HCT116 (cell line): ENCODE measurements around the gene CBLC. TPM values are rescaled to one million over a fixed set of nuclear protein-coding genes. Genes with fewer than 3 reads are reported as not detected.

Experiments used
- ATAC-seq: fragments of 200-7000 bp; cut with Tn5 transposase; 2 replicates; pipeline ENCODE4 v1.9.1; 2020; ENCODE audit warnings: mild to moderate bottlenecking, moderate library complexity
- BruUV-seq: library from RNA; stranded (reverse); fragments of 400-500 nt; replicated peaks from 2 replicates; lab custom pipeline; 2021; lab: Mats Ljungman, UMichigan
- CTCF ChIA-PET: fragments of 300-600 bp; sonication (Branson Sonifier 250); formaldehyde crosslinking; loops from one replicate; lab custom pipeline; 2021; ENCODE audit warnings: antibody characterized with exemption; lab: Charles Lee
- POLR2A ChIA-PET: fragments of 300-600, 350-600 bp; sonication (Branson Sonifier 250); formaldehyde crosslinking; loops from one replicate; lab custom pipeline; 2021; ENCODE audit warnings: antibody characterized with exemption; lab: Charles Lee
- RAD21 ChIA-PET, 2 experiments: fragments of 300-600 bp; sonication (Branson Sonifier 250); formaldehyde crosslinking; loops; one replicate each; lab custom pipeline; 2023; ENCODE audit warnings: low total read pairs in 2 of 2; ENCODE audit not compliant: uncharacterized antibody in 2 of 2, unreplicated experiment in 2 of 2, low non-redundant PET in 1 of 2; lab: Charles Lee
- DNase-seq: peaks from one replicate; pipeline ENCODE4 v3.0.0-alpha.2; 2010; ENCODE audit warnings: low read depth, low spot score
- H2AFZ ChIP-seq: fragments of 200-600 bp; shearing (Covaris generic), sonication (generic); 2 replicates; pipeline ENCODE4 v1.6.1; 2017; ENCODE audit warnings: low read depth, mixed run types, mixed read lengths, antibody characterized with exemption, low read length; ENCODE audit not compliant: poor library complexity, severe bottlenecking
- H3K27ac ChIP-seq: 2 replicates; pipeline ENCODE4 v1.5.1; 2012; ENCODE audit warnings: low read depth, low read length
- H3K27me3 ChIP-seq: fragments of 200-600 bp; sonication (generic); 2 replicates; pipeline ENCODE4 v1.6.1; 2016; ENCODE audit warnings: mixed run types, low read length, mixed read lengths; ENCODE audit not compliant: insufficient read depth
- H3K36me3 ChIP-seq, 2 experiments: fragments of 200-500 bp in 1 of 2; fragments of 200-600 bp in 1 of 2; sonication (Bioruptor generic) in 1 of 2; sonication (generic) in 1 of 2; 2 replicates each; pipeline versions ENCODE4 v1.5.1 to v1.6.1; 2014 to 2016; ENCODE audit warnings: low read length in 2 of 2, inconsistent platforms in 1 of 2, mixed read lengths in 1 of 2, mixed run types in 1 of 2; ENCODE audit not compliant: insufficient read depth in 2 of 2, control insufficient read depth in 1 of 2
- H3K4me1 ChIP-seq, 2 experiments: fragments of 200-600 bp in 1 of 2; sonication (generic) in 1 of 2; 2 replicates each; pipeline versions ENCODE4 v1.5.1 to v1.6.1; 2012 to 2017; ENCODE audit warnings: low read length in 2 of 2, inconsistent platforms in 1 of 2, mild to moderate bottlenecking in 1 of 2, mixed read lengths in 1 of 2, mixed run types in 1 of 2, moderate library complexity in 1 of 2; ENCODE audit not compliant: insufficient read depth in 2 of 2, control insufficient read depth in 1 of 2
- H3K4me2 ChIP-seq: fragments of 200-600 bp; sonication (generic); 2 replicates; pipeline ENCODE4 v1.6.1; 2017; ENCODE audit warnings: mixed run types, low read length, mixed read lengths
- H3K4me3 ChIP-seq, 2 experiments: fragments of 200-600 bp in 1 of 2; sonication (generic) in 1 of 2; replicated peaks in 1 of 2; 2 replicates each; pipeline ENCODE4 v1.5.1; 2011 to 2016; ENCODE audit warnings: low read length in 2 of 2, control low read depth in 1 of 2, low read depth in 1 of 2, mild to moderate bottlenecking in 1 of 2, mixed read lengths in 1 of 2, mixed run types in 1 of 2
- H3K79me2 ChIP-seq: fragments of 200-600 bp; sonication (generic); 2 replicates; pipeline ENCODE4 v1.6.1; 2017; ENCODE audit warnings: mild to moderate bottlenecking, mixed run types, low read length, moderate library complexity, mixed read lengths; ENCODE audit not compliant: insufficient read depth
- H3K9ac ChIP-seq: fragments of 200-600 bp; sonication (generic); 2 replicates; pipeline ENCODE4 v1.6.1; 2016; ENCODE audit warnings: low read length, mixed read lengths
- H3K9me2 ChIP-seq: fragments of 200-600 bp; sonication (generic), shearing (Covaris generic); 2 replicates; pipeline ENCODE4 v1.6.1; 2017; ENCODE audit warnings: mixed run types, mild to moderate bottlenecking, moderate library complexity; ENCODE audit not compliant: insufficient read depth
- H3K9me3 ChIP-seq, 2 experiments: fragments of 200-500 bp in 1 of 2; fragments of 200-600 bp in 1 of 2; sonication (Bioruptor generic) in 1 of 2; sonication (generic) in 1 of 2; 2 replicates each; pipeline ENCODE4 v1.6.1; 2014 to 2017; ENCODE audit warnings: low read length in 2 of 2, mixed read lengths in 2 of 2, inconsistent platforms in 1 of 2, low read depth in 1 of 2, mild to moderate bottlenecking in 1 of 2, mixed run types in 1 of 2, moderate library complexity in 1 of 2; ENCODE audit not compliant: control insufficient read depth in 1 of 2, insufficient read depth in 1 of 2
- H4K20me1 ChIP-seq: fragments of 200-600 bp; sonication (generic), shearing (Covaris generic); 2 replicates; pipeline ENCODE4 v1.6.1; 2017; ENCODE audit warnings: mixed run types, mild to moderate bottlenecking, moderate library complexity; ENCODE audit not compliant: insufficient read depth
- CTCF ChIP-seq, 3 experiments: fragments of 200-600 bp in 1 of 3; sonication (generic) in 1 of 3; IDR thresholded peaks in 2 of 3; conservative IDR thresholded peaks in 1 of 3; 2 replicates each; pipeline ENCODE4 v1.5.1; 2012 to 2017; ENCODE audit warnings: low read depth in 2 of 3, low read length in 2 of 3, antibody characterized with exemption in 1 of 3, borderline replicate concordance in 1 of 3, control low read depth in 1 of 3, mild to moderate bottlenecking in 1 of 3, mixed read lengths in 1 of 3, mixed run types in 1 of 3, moderate library complexity in 1 of 3; ENCODE audit not compliant: insufficient read depth in 1 of 3
- MAX ChIP-seq: IDR thresholded peaks from 2 replicates; pipeline ENCODE4 v1.6.1; 2012
- POLR2AphosphoS5 ChIP-seq: IDR thresholded peaks from 2 replicates; pipeline ENCODE4 v1.6.1; 2011; ENCODE audit warnings: mild to moderate bottlenecking, low read depth, low read length, moderate library complexity
- SRF ChIP-seq: IDR thresholded peaks from 2 replicates; pipeline ENCODE4 v1.6.1; 2012; ENCODE audit warnings: low read depth
- TCF7L2 ChIP-seq: IDR thresholded peaks from 2 replicates; pipeline ENCODE4 v1.7.0; 2011; ENCODE audit warnings: borderline replicate concordance, inconsistent platforms; ENCODE audit not compliant: insufficient read depth, insufficient read length; ENCODE audit errors: extremely low read depth
- YY1 ChIP-seq: IDR thresholded peaks from 2 replicates; pipeline ENCODE4 v1.6.1; 2011; ENCODE audit warnings: low read length, low read depth, moderate library complexity, mild to moderate bottlenecking; ENCODE audit not compliant: insufficient replicate concordance; ENCODE audit errors: extremely low read depth
- ZBTB33 ChIP-seq: IDR thresholded peaks from 2 replicates; pipeline ENCODE4 v1.6.1; 2011; ENCODE audit warnings: mild to moderate bottlenecking, low read length, moderate library complexity; ENCODE audit not compliant: insufficient replicate concordance; ENCODE audit errors: extremely low read depth
- ZFX ChIP-seq: fragments of 450-650 bp; IDR thresholded peaks from 2 replicates; pipeline ENCODE4 v1.6.1; 2017
- intact Hi-C: fragments of 100-400 bp; cut with micrococcal nuclease; formaldehyde crosslinking; loops from 2 replicates; pipeline ENCODE4 v1.10.0; 2022
- total RNA-seq: library from RNA; stranded (reverse); gene quantifications from one replicate; pipeline ENCODE4 v1.2.1, GENCODE V29; 2021; ENCODE audit not compliant: unreplicated experiment

The CBLC gene
- total RNA-seq, 1 experiment from 2014 or later, result 54.3 TPM

- no peak overlapping the region for H2AFZ ChIP-seq
- peaks cover 13 to 21% of the 10 kb centered on the region in 2 experiments for H3K4me1 ChIP-seq
- no peaks in the 10 kb centered on the region for H3K9me2 ChIP-seq
- H3K4me3 ChIP-seq, result no peak overlapping the region
- ChIA-PET CTCF (no interaction called here), RAD21 (no interaction called here), POLR2A (no interaction called here)
- no peak overlapping the region for H3K27ac ChIP-seq
- no peaks in the 10 kb centered on the region; the same call in 1 of the 2 replicates for H3K79me2 ChIP-seq
- H3K27me3 ChIP-seq, result no peaks in the 10 kb centered on the region
- H3K36me3 ChIP-seq, result peaks cover 9 to 10% of the 10 kb centered on the region in 2 experiments; a peak in 2 of 4 replicates
- intact Hi-C loops, result no loop called here
- no peak overlapping the region for H3K9ac ChIP-seq
- no peak overlapping the region for H3K4me2 ChIP-seq
- no peak for TF ChIP-seq YY1
- TF ChIP-seq CTCF (IDR thresholded peaks at IDR 0.05 in 2 of 3, conservative IDR thresholded peaks at IDR 0.05 in 1 of 3; ENCODE audit: borderline replicate concordance in 1 of 3, insufficient read depth in 1 of 3, low read depth in 2 of 3, low read length in 2 of 3), result peak in 2 of 3 experiments; percentile 8; a peak in 1 of 6 replicates
- no peak for DNase-seq
- H4K20me1 ChIP-seq, result no peaks in the 10 kb centered on the region
- BruUV-seq, result no TSS peak
- ATAC-seq, result no peak
- H3K9me3 ChIP-seq, result no peaks in the 10 kb centered on the region
These were observed 35.6 kb downstream of the CBLC start for GRCh38 chr19:44813070-44813840.

- Histone ChIP-seq H4K20me1 (no peaks in the 10 kb centered on the region), H3K27ac (no peak overlapping the region), H3K4me1 (peaks cover 9 to 16% of the 10 kb centered on the region in 2 experiments), H3K4me3 (no peak overlapping the region), H3K79me2 (no peaks in the 10 kb centered on the region; the same call in 1 of the 2 replicates), H3K4me2 (no peak overlapping the region), H3K36me3 (peaks cover 9 to 10% of the 10 kb centered on the region in 2 experiments; a peak in 3 of 4 replicates), H3K9ac (no peak overlapping the region), H2AFZ (no peak overlapping the region), H3K9me3 (no peaks in the 10 kb centered on the region), H3K27me3 (no peaks in the 10 kb centered on the region), H3K9me2 (no peaks in the 10 kb centered on the region)
- ChIA-PET RAD21 (no interaction called here), CTCF (no interaction called here), POLR2A (no interaction called here)
- no peak for TF ChIP-seq SRF
- no peak for TF ChIP-seq POLR2AphosphoS5
- no peak for TF ChIP-seq YY1
- no peak for TF ChIP-seq CTCF (IDR thresholded peaks at IDR 0.05 in 2 of 3, conservative IDR thresholded peaks at IDR 0.05 in 1 of 3; ENCODE audit: borderline replicate concordance in 1 of 3, insufficient read depth in 1 of 3, low read depth in 2 of 3, low read length in 2 of 3)
- no peak for TF ChIP-seq ZFX
- TF ChIP-seq TCF7L2, result no peak
- TF ChIP-seq MAX, result no peak
- TF ChIP-seq ZBTB33, result no peak
- DNase-seq (no peak), ATAC-seq (no peak)
- no TSS peak for BruUV-seq
- intact Hi-C loops, result no loop called here
These were observed 36.3 kb downstream of the CBLC start for GRCh38 chr19:44813841-44814470.
